Hepatocyte (in vitro differentiated cells): ENCODE data around the gene TSNAX.

Experiments
- CTCF ChIP-seq: fragments of 200-600 bp; sonication (generic); IDR thresholded peaks from 2 replicates; pipeline ENCODE4 v1.5.1; 2016; ENCODE audit warnings: antibody characterized with exemption, mild to moderate bottlenecking; ENCODE audit not compliant: poor library complexity
- EZH2 ChIP-seq: fragments of 200-600 bp; sonication (generic); IDR thresholded peaks from 2 replicates; pipeline ENCODE4 v1.6.1; 2016; ENCODE audit warnings: antibody characterized with exemption, mild to moderate bottlenecking, borderline replicate concordance
- EZH2phosphoT487 ChIP-seq: fragments of 200-600 bp; sonication (generic); IDR thresholded peaks from one replicate; pipeline ENCODE4 v1.6.1; 2018; ENCODE audit warnings: antibody characterized with exemption, mild to moderate bottlenecking, low read depth, moderate library complexity; ENCODE audit not compliant: unreplicated experiment, severe bottlenecking

- TF ChIP-seq CTCF (no peak), EZH2 (no peak), EZH2phosphoT487 (no peak)
Measured at GRCh38 chr1:231536099-231536498, 7.6 kb downstream of the TSNAX start.
